HL-60/S4 (cell line): ENCODE data around the gene PRAF2.

ENCODE experiments used
- in situ Hi-C: fragments of 300-500 bp; cut with MboI; formaldehyde crosslinking; loops from 2 replicates; pipeline ENCODE4 v1.14.3; 2022; ENCODE audit warnings: low sequenced_read_pairs

The PRAF2 gene

GRCh38 chrX:49043220-49043986, 30.4 kb downstream of the PRAF2 start, which contains the start of gene TFE3:
Gene TFE3, minus strand, starts transcription at chrX:49043357. Its CDS starts 131 bp downstream, at chrX:49043226.
- in situ Hi-C loops: no loop called here

GRCh38 chrX:49042581-49043219, 31.1 kb downstream of the PRAF2 start:
- in situ Hi-C loops: no loop called here

GRCh38 chrX:49041744-49042580, 31.8 kb downstream of the PRAF2 start:
- in situ Hi-C loops: no loop called here

GRCh38 chrX:49040376-49040955, 33.3 kb downstream of the PRAF2 start:
- in situ Hi-C loops: no loop called here

GRCh38 chrX:49039598-49040375, 34.0 kb downstream of the PRAF2 start:
- in situ Hi-C loops: no loop called here

- in situ Hi-C loops: no loop called here
Observed at GRCh38 chrX:49037883-49038475, 35.8 kb downstream of the PRAF2 start.

- in situ Hi-C loops: no loop called here
Observed at GRCh38 chrX:49030283-49030682, 43.5 kb downstream of the PRAF2 start.

- in situ Hi-C loops: no loop called here
Observed at GRCh38 chrX:49029876-49030275, 43.9 kb downstream of the PRAF2 start.
